GM21619 (cell line): ENCODE results near the gene NOP14.
"Not testable (repeated sequence)": the region's sequence is repeated elsewhere in the genome, so short reads cannot be mapped to it uniquely, and the experiment has no call there.

Source experiments
- ATAC-seq: cut with Tn5 transposase; IDR thresholded peaks from one replicate; pipeline ENCODE4 v1.9.1; 2021; ENCODE audit not compliant: unreplicated experiment

Gene NOP14

DNA sequence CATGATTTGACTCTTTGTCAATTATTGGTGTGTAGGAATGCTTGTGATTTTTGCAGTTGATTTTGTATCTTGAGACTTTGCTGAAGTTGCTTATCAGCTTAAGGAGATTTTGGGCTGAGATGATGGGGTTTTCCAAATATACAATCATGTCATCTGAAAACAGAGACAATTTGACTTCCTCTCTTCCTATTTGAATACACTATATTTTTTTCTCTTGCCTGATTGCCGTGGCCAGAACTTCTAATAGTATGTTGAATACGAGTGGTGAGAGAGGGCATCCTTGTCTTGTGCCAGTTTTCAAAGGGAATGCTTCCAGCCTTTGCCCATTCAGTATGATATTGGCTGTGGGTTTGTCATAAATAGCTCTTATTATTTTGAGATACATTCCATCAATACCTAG lies 44.9 kb downstream of the NOP14 start:
- not testable (repeated sequence) for ATAC-seq

DNA sequence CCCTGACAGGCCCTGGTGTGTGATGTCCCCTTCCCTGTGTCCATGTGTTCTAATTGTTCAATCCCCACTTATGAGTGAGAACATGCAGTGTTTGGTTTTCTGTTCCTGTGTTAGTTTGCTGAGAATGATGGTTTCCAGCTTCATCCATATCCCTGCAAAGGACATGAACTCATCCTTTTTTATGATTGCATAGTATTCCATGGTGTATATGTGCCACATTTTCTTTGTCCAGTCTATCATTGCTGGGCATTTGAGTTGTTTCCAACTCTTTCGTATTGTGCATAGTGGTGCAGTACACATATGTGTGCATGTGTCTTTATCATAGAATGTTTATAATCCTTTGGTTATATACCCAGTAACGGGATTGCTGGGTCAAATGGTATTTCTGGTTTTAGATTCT lies 46.5 kb downstream of the NOP14 start:
- not testable (repeated sequence) for ATAC-seq

DNA sequence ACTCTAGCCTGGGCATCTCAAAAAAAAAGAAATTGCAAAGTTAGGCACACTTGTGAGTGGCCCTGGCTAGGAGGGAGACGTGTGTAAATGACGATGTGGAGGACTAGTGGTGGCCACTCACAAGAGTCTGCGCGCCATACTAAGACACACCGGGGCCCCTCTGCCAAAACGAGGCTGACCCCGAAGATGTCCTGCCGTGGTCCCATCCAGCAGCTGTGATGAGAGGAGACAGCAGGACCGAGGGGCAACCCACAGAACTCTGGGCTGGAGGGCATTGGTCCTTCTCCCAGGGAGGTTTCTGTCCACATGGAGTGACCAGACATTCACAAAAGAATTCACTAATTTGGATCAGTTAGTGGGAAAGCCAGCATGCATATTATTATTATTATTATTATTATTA lies 47.4 kb downstream of the NOP14 start:
- no peak for ATAC-seq

DNA sequence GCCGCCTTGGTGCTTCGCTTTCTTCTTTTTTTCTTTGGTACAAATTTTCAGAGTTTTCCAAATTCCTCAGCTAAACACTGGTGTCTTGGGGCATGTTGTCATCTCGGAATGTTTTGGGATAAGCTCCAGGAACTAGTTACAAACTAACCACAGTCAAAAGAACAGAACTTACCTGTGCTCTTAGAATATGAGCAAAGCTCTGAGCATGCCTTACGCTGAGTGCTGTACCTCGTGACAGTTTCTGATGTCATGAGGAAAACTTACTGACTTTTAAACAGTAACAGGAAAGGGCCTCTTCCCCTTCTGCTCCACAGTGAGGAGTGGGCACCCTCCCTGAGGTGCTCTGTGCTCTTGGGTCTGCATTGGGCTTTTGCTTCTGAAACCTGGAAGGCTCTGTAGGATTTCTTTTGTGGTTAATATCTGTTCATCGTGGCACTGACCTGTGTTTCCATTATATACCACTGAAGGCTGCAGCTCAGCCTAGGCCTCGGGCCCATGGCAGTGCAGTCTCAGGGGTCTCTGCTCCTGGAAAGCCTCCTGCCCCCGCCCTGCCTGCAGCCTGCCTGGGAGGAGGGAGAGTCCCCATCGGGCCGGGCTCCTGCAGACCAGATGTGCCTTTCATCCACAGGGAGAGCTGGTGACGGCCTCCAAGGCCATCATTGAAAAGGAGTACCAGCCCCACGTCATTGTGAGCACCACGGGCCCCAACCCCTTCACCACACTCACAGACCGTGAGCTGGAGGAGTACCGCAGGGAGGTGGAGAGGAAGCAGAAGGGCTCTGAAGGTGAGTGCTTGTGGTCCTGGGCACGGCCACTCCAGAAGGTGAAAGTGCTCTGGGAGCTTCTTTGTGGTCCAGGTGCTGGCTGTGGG lies 48.7 kb downstream of the NOP14 start:
- no peak for ATAC-seq

DNA sequence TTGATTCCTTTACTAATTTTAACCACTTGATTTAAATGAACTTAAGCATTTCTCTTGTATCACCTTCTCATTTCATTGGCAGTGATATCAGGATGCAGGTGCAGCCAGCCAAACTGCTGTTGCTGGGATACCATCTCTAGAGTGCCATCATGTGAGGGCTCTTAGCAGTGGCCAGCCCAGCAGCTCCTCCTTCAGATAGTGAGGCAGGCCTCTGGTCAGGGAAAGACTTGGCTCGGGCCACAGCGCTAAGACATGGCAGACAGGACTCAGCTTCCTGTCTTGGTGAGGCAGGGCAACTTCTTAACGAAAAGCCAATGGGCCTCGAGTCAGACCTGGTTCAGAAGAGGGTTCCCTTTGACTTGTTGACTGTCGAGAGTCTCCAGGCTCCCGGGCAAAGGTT lies 50.0 kb downstream of the NOP14 start:
- no peak for ATAC-seq

DNA sequence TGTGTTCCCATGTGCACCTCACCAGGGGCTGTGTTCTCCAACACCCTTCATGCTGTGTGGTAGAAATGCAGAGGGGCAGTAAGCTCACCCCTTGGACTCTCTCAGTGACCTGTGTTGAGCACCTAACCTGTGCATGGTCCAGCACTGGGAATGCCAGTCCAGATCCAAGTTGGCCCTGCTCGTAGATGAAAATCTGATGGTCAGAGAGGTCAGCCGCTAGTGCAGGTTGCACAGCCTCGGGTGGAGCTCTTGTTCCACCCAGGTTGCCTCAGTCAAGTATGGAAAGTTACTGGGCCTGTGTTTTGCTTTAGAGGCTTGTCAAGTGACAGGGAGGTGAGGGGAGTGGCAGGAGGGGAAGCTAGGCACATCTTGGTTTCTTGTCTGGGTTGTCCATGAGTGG lies 51.3 kb downstream of the NOP14 start:
- ATAC-seq: no peak

DNA sequence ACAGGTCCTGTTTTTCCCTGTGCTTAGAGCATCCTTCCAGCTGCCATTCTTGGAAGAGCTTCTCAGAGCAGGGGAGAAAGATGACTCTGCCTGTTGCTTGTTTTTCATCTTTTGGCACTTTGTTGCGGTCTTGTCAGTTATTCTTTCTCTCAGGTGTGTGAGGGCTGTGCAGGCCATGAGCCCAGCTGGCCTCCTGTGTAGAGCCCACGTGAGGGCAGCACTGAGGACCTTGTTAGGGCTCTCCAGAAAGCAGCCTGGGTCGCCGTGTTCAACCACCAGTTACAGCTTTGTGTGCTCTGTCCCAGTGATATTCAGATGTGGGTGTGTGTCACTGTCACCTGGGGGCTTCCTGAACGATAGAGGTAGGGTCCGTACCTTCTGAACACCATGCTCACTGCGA lies 52.8 kb downstream of the NOP14 start:
- no peak for ATAC-seq

DNA sequence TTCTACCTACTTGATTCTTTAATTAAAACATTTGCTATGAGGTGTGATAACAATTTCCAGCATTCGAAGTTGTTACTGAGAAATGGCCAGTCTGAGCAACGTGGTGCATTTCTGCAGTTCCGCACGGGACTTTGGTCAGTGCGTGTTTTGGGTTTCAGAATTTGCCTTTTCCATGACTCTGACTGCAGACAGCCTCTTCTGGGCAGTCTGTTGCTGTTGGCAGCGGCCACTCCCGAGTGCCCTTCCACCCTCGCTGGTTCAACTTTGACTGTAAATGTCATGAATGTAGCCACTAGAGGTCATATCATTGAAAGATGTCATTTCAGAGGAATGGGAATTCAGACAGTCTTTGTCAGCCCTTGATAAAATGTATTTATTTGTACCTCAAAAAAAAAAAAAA lies 53.6 kb downstream of the NOP14 start:
- no peak for ATAC-seq

DNA sequence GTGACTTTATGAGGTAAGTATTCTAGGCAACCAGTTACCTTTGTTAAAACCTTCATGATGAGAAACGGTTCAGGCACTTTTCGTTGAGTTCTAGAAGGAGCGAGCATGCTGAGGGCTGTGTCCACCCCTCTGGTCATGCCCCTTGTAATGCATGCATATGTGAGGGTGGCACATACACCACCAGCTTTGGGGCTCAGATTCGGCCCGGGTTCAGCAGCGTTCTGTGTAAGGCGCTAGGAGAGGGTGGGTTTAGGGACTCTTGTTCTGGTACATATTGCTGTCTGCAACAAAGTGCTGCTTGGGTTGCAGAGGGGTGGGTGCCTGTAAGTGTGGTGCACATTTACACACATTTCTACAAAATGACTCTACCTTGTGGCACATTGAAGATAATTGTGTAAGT lies 54.5 kb downstream of the NOP14 start:
- ATAC-seq: no peak

DNA sequence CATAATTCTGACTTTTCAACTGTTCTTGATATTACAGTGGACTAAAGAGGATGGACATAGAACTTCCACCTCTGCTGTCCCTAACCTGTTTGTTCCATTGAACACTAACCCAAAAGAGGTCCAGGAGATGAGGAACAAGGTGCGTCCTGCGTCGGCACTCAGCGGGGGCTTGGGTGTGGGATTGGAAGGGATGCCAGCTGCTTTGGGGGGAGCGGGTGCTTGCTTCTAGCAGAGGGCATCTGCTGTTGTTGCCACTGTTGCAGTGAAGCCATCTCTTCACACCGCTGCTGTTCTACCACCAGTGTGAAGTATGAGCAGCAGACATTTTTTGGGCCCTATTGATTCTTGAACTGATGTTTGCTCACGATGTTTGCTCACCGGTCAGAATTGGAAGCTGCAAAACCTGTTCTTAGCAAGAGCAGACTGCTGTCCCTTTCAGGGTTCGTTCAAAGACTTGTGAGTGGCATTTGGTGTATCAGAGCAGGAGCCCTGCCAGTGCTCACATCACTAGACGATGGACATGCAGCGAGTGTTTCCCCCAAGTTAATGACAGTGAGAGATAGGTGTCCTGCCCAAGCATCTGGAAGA lies 55.4 kb downstream of the NOP14 start:
- ATAC-seq: no peak

DNA sequence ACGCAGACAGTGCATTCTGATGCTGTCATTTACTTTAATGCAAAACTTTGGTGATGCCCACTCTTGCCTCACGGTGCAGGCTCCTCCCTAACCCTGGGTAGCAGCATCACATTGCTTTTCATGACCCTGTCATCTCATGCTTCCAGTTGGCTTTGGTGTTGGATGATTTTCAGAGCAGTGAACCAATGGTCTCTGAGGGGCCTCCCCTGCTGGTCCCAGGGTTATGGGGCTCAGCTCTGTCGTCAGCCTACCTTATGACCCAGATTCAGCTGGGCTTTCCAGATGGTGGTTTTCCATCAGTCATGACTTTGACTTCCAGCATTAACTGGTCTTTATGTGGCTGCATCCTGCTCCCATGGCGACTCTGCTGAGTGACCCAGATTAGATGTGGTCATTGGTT lies 56.0 kb downstream of the NOP14 start:
- ATAC-seq: no peak

DNA sequence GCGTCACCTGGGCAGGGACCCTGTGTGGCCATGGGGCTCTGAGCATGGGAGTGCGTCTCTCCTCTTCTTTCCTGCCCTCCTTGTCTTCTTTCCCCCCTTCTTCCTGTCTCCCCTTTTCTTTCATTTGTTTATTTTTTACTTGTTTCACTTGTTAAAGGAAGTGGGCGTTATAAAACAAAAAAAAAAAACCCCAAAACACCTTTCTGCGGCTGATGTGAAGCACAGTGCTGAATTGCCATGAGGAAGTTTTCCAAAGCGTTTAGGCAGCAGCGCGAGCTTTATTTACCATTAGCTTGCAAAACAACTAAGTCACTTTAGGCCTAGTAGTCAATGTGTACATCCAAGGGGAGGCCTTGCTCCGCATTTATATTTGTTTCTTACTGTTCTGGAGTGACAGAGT lies 57.0 kb downstream of the NOP14 start:
- ATAC-seq: no peak

DNA sequence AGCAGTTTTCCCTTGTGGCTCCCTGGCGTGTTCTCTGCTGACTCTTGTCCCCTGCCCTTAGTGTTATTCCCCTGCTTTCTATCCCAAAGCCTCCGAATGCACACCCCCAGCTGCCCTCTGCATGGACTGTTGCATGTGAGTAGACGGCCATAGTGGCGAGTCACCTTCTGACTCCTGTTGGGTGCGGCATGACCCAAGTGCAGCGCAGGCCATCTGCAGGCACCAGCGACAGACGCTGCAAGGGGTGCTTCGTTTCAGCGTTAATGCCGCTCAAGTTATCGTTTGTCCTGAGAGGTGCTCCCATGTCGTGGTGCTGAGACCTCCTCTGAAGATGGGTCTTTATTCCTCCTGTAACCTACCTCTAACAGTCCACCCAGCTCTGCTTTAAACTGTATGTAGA lies 57.7 kb downstream of the NOP14 start:
- ATAC-seq: no peak

DNA sequence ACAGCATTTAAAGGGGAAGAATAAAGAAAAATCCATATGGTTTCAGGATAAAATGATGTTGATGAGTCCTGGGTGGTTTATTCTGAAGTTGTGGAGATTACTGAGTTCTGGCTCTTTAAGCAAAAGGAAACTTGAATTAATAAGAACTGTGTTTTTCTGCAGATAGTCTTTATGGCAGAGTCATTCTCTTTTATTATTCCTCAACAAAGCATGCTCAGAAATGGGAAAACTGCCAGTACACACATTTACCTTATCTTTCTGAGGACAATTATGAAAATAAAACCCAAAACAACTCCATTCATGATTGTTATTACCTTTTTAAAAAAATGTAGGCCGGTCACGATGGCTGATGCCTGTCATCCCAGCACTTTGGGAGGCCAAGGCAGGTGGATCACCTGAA lies 61.1 kb downstream of the NOP14 start:
- ATAC-seq: no peak

DNA sequence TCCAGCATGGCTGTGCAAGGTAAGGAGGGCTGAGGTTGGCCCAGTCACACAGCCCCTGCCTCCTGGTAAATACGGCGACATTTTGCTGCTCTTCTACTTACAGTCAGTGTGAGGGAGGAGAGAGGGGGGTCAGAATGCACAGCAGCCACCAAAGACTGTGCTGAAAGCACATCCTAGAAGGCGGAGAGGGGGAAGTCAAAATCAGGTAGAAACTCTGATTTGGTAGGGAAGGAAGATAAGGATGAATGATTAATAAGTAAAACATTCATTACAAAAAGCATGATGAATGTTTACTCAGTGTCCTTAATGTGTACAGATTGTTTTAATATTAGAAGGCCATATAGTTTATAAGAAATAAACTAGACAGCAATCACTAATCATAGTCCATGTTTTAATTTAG lies 62.0 kb downstream of the NOP14 start:
- ATAC-seq: no peak

DNA sequence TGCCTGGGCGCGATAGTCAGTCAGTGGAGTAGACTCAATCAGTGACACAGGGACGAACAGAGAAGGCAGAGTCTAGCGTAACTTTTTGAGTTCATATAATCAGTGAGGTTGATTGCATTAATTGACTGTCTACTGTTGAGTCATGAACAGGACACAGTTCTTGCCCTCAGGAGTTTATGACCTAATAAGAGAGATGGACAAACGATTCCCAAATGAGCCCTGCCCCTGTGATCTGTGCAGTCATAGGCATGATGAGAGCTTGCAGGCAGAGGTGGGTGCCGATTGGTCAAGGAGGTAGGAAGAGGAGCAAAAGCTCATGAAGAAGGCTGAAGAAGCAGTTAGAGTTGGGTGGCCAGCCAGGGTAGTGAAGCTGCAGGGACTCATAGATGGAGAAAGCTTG lies 62.5 kb downstream of the NOP14 start:
- ATAC-seq: no peak

DNA sequence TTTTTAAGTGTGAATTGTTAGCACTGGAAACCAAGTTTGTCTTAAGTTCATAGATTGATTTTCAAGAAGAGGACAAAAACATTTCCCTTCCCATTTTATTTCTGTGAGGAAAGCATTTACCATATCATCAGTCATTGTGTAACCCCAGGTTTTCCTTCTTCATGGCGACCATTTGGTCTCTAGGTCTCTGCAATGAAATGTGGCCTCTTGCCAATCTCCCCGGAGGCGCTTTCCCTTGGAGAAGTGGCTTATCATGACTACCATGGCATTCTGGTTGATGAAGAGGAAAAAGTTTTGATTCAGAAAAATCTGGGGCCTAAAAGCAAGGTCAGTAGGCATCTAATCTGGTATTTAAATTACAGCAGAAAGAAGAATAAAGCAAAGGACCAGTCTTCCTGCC lies 65.2 kb downstream of the NOP14 start:
- ATAC-seq: no peak

DNA sequence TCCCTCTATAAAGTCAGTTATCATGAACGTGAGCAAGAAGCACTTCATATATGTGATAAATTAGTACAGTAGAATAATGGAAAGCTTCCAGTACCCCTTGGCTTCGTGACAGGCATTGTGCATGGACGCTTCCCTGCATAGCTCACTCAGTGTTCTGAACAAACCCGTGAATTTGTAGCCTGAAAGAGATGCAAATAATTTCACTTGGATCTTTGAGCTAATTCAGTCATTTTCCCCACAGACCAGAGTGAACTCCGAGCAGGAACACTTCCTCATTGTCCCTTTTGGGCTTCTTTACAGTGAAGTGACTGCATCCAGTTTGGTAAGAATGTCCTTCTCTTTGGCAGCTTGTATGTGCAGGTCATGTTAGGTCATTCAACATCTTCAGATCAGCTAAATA lies 69.4 kb downstream of the NOP14 start:
- no peak for ATAC-seq

DNA sequence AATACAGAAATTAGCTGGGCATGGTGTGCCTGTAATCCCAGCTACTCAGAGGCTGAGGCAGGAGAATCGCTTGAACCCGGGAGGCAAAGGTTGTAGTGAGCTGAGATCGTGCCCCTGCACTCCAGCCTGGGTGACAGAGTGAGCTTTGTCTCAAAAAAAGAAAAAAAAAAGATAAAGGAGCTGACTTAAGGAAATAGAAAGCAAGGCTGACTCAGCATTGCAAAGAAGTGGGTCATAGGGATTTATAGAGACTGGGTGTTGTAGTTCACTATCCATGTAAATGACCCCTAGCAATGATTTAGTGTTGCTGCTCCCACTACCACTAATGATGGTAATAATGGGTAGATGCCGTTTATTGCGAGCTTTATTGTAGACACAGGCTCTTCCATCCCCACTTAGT lies 71.9 kb downstream of the NOP14 start:
- no peak for ATAC-seq

DNA sequence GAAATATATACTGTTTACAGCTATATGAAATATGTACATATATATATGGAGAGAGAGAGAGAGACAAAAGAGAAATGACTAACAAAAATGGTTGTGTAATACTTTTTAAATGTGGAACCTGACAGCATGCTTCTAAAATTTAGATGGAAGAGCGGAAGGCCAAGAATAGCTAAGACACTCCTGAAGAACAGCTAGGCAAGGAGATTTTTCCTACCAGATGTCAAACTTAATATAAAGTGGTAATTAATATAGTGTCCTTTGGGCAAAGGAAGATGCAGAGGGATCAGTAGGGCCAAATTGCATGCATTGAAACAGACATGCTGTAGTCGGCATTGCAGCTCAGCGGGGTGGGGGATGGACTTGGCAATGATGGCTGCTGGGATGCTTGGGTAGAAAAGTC lies 74.3 kb downstream of the NOP14 start:
- ATAC-seq: no peak
